Smooth muscle cell (in vitro differentiated cells): ENCODE results near the gene KLHL6. TPM values are rescaled to one million over a fixed set of nuclear protein-coding genes. Genes with fewer than 3 reads are reported as not detected.
A peak's percentile ranks its signal among the peaks of the same experiment; 100 is the strongest.

Experiments used
- DNase-seq: peaks from one replicate; lab custom pipeline; 2025; ENCODE audit not compliant: unreplicated experiment; lab: John Stamatoyannopoulos, UW
- H2AFZ ChIP-seq: fragments of 200-600 bp; sonication (generic); 2 replicates; pipeline ENCODE4 v1.6.0; 2016; ENCODE audit warnings: antibody characterized with exemption, low read depth, mild to moderate bottlenecking
- H3F3A ChIP-seq: fragments of 200-600 bp; sonication (generic); 2 replicates; pipeline ENCODE4 v1.6.0; 2017; ENCODE audit warnings: antibody characterized with exemption, low read depth
- H3K27ac ChIP-seq: fragments of 200-600 bp; sonication (generic); 2 replicates; pipeline ENCODE4 v1.5.1; 2016; ENCODE audit warnings: low read depth, mild to moderate bottlenecking
- H3K27me3 ChIP-seq: fragments of 200-600 bp; sonication (generic); 2 replicates; pipeline ENCODE4 v1.6.1; 2016; ENCODE audit warnings: low read depth, mild to moderate bottlenecking
- H3K36me3 ChIP-seq: fragments of 200-600 bp; sonication (generic); 2 replicates; pipeline ENCODE4 v1.5.1; 2016; ENCODE audit warnings: low read depth
- H3K4me1 ChIP-seq: fragments of 200-600 bp; sonication (generic); 2 replicates; pipeline ENCODE4 v1.5.1; 2016; ENCODE audit warnings: low read depth
- H3K4me2 ChIP-seq: fragments of 200-600 bp; sonication (generic); 2 replicates; pipeline ENCODE4 v1.6.0; 2016; ENCODE audit warnings: mild to moderate bottlenecking
- H3K4me3 ChIP-seq: fragments of 200-600 bp; sonication (generic); 2 replicates; pipeline ENCODE4 v1.5.1; 2016; ENCODE audit warnings: mild to moderate bottlenecking
- H3K79me2 ChIP-seq: fragments of 200-600 bp; sonication (generic); 2 replicates; pipeline ENCODE4 v1.6.0; 2016; ENCODE audit warnings: low read depth, mild to moderate bottlenecking
- H3K9ac ChIP-seq: fragments of 200-600 bp; sonication (generic); 2 replicates; pipeline ENCODE4 v1.6.0; 2016; ENCODE audit warnings: low read depth
- H3K9me3 ChIP-seq: fragments of 200-600 bp; sonication (generic); replicated peaks from 2 replicates; pipeline ENCODE4 v1.5.1; 2016; ENCODE audit warnings: low read depth
- H4K20me1 ChIP-seq: fragments of 200-600 bp; sonication (generic); 2 replicates; pipeline ENCODE4 v1.6.0; 2016; ENCODE audit warnings: low read depth
- WGBS: methylation state at CpG from one replicate; pipeline ENCODE4 v1.1.7; 2016; ENCODE audit warnings: low lambda C conversion rate; 5-methylcytosine and 5-hydroxymethylcytosine counted together
- polyA plus RNA-seq: library from polyadenylated mRNA; unstranded; fragments of >200 nt; fragmentation: Nextera tagmentation; extraction: Ambion mirVana; gene quantifications from 2 replicates; pipeline ENCODE4 v1.2.1, GENCODE V29; 2016
- total RNA-seq: library from RNA; depleted of rRNA; stranded (reverse); fragments of >200 nt; gene quantifications from 2 replicates; pipeline ENCODE4 v1.2.3, GENCODE V29; 2014
- TF ChIP-seq, protein P1 (sequence below): fragments of 200-600 bp; sonication (generic); IDR thresholded peaks from 2 replicates; pipeline ENCODE4 v1.5.1; 2017; ENCODE audit warnings: borderline replicate concordance, mild to moderate bottlenecking, antibody characterized with exemption; ENCODE audit not compliant: insufficient read depth, poor library complexity, severe bottlenecking

Gene KLHL6
- total and polyA plus RNA-seq, 2 experiments from 2014 or later = 0.22 TPM; not detected in 1

- no peak overlapping the region for H3K4me3 ChIP-seq
- 69% methylated on average over 5 of the region's 5 CpGs for WGBS
- no peak for DNase-seq
- H3K27me3 ChIP-seq = no peaks in the 10 kb centered on the region
- peaks cover under 1% of the 10 kb centered on the region for H3K4me1 ChIP-seq
- H2AFZ ChIP-seq = no peak overlapping the region
- H3K27ac ChIP-seq = no peak overlapping the region
- H3K36me3 ChIP-seq = peaks cover 10% of the 10 kb centered on the region
- peaks cover 15% of the 10 kb centered on the region for H4K20me1 ChIP-seq
- peaks cover 9% of the 10 kb centered on the region for H3K79me2 ChIP-seq
- H3F3A ChIP-seq = no peaks in the 10 kb centered on the region
- H3K9me3 ChIP-seq = no peaks in the 10 kb centered on the region
- TF ChIP-seq, protein P1, sequence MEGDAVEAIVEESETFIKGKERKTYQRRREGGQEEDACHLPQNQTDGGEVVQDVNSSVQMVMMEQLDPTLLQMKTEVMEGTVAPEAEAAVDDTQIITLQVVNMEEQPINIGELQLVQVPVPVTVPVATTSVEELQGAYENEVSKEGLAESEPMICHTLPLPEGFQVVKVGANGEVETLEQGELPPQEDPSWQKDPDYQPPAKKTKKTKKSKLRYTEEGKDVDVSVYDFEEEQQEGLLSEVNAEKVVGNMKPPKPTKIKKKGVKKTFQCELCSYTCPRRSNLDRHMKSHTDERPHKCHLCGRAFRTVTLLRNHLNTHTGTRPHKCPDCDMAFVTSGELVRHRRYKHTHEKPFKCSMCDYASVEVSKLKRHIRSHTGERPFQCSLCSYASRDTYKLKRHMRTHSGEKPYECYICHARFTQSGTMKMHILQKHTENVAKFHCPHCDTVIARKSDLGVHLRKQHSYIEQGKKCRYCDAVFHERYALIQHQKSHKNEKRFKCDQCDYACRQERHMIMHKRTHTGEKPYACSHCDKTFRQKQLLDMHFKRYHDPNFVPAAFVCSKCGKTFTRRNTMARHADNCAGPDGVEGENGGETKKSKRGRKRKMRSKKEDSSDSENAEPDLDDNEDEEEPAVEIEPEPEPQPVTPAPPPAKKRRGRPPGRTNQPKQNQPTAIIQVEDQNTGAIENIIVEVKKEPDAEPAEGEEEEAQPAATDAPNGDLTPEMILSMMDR = no peak
- no peak overlapping the region for H3K4me2 ChIP-seq
- H3K9ac ChIP-seq = no peak overlapping the region
Observed at GRCh38 chr3:183455089-183455488, 100.4 kb downstream of the KLHL6 start.

DNA sequence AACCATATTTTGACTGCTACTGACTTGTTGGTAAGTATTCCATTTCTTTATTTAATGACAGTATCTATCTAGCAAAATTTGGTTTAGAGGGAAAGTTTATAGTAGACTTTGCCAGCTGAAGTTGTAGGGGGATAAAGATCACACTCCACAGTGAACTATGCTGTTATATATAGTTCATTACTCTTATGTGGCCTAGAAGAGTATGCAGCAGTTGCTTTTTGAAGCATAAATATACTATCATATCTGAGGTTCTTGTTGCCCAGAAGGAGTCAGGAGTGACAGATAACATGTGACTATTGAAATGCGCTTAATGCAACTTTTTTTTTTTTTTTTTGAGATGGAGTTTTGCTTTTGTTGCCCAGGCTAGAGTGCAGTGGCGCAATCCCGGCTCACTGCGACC is 101.4 kb downstream of the KLHL6 start:
- H4K20me1 ChIP-seq = peaks cover 23% of the 10 kb centered on the region
- whole genome bisulfite sequencing = 100% methylated on average over 4 of the region's 4 CpGs
- no peak for DNase-seq
- H3K4me2 ChIP-seq = no peak overlapping the region
- H3K27ac ChIP-seq = no peak overlapping the region
- no peaks in the 10 kb centered on the region for H3K9me3 ChIP-seq
- H3F3A ChIP-seq = no peaks in the 10 kb centered on the region
- TF ChIP-seq, protein P1 = no peak
- H3K36me3 ChIP-seq = peaks cover 10% of the 10 kb centered on the region
- H3K9ac ChIP-seq = no peak overlapping the region
- no peaks in the 10 kb centered on the region for H3K27me3 ChIP-seq
- H3K79me2 ChIP-seq = peaks cover 20% of the 10 kb centered on the region
- no peak overlapping the region for H3K4me3 ChIP-seq
- no peak overlapping the region for H2AFZ ChIP-seq
- H3K4me1 ChIP-seq = peaks cover 9% of the 10 kb centered on the region

DNA sequence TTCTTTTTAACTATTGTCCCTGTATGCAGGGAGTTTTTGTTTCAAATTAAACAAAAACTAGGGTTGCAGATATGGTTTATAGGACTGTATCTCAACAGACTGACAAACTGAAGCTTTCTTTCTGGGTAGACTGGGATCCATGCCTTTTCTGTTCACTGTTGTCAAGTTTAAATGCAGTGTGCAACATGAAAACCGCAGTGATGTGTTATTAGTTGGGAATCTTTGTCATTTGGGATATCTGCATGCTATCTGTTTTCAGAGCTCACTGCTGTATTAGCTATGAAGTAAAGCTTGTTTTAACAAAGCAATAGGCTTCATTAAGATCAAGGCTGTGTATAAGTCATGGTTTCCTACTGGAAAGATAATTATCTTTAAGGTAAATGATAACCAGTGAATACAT is 105.7 kb downstream of the KLHL6 start:
- peak overlapping the region; percentile 65 for H3K4me3 ChIP-seq
- H3K9ac ChIP-seq = peak overlapping the region; percentile 57
- H3K4me2 ChIP-seq = peak overlapping the region; percentile 90
- H4K20me1 ChIP-seq = peaks cover 23% of the 10 kb centered on the region
- H3K27ac ChIP-seq = peak overlapping the region; percentile 36
- peak overlapping the region; percentile 26 for H2AFZ ChIP-seq
- H3K79me2 ChIP-seq = peaks cover 30% of the 10 kb centered on the region
- TF ChIP-seq, protein P1 = no peak
- peaks cover 7% of the 10 kb centered on the region for H3K36me3 ChIP-seq
- no peaks in the 10 kb centered on the region for H3F3A ChIP-seq
- H3K4me1 ChIP-seq = peaks cover 22% of the 10 kb centered on the region
- no peaks in the 10 kb centered on the region for H3K27me3 ChIP-seq
- no peak for DNase-seq
- H3K9me3 ChIP-seq = no peaks in the 10 kb centered on the region
- WGBS = 61% methylated on average over 1 of the region's 1 CpG

GRCh38 chr3:183449391-183449790 is 106.1 kb downstream of the KLHL6 start:
- peak overlapping the region; percentile 36 for H3K27ac ChIP-seq
- peak overlapping the region; percentile 90 for H3K4me2 ChIP-seq
- H3K4me1 ChIP-seq = peaks cover 22% of the 10 kb centered on the region
- peak overlapping the region; percentile 26 for H2AFZ ChIP-seq
- H3K9me3 ChIP-seq = no peaks in the 10 kb centered on the region
- WGBS = 18% methylated on average over 4 of the region's 4 CpGs
- H3K27me3 ChIP-seq = no peaks in the 10 kb centered on the region
- peak overlapping the region; percentile 65 for H3K4me3 ChIP-seq
- no peak for DNase-seq
- H3K9ac ChIP-seq = peak overlapping the region; percentile 57
- H3F3A ChIP-seq = no peaks in the 10 kb centered on the region
- H3K36me3 ChIP-seq = peaks cover 7% of the 10 kb centered on the region
- peaks cover 30% of the 10 kb centered on the region for H3K79me2 ChIP-seq
- TF ChIP-seq, protein P1 = no peak
- H4K20me1 ChIP-seq = peaks cover 23% of the 10 kb centered on the region
